OCI-M2 (cell line): ENCODE measurements around the gene MVB12A.

Source experiments
- DNase-seq: peaks from one replicate; lab custom pipeline; 2025; ENCODE audit not compliant: unreplicated experiment; lab: John Stamatoyannopoulos, UW

The MVB12A gene

DNA sequence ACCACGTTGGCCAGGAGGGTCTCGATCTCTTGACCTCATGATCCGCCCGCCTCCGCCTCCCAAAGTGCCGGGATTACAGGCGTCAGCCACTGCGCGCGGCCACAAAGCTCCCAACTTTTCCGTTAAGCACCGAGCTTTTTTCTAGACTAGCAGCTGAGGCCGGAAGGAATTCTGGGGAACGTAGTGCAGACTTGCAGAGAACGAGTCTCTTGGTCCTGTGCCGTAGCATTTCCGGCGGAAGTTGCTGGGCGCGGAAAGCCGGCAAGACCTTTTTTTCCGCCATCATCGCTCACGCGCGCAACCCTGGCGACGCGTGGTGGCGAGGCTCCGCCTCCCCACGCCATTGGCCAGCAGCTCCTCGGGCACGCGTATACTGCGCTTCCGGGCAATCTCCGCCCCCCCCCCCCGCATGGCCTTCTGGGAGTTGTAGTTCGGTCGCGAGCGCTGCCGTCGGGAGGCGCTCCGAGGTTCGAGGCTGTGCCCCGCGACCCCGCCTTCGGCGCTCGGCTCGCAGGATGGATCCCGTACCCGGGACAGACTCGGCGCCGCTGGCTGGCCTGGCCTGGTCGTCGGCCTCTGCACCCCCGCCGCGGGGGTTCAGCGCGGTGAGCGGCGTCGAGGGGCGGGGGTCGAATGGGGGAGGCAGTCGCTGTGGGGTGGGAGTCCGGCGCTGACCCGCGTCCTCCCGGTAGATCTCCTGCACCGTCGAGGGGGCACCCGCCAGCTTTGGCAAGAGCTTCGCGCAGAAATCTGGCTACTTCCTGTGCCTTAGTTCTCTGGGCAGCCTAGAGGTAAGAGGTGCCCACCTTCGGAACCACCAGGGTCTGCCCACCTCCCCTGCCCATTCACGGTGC, at the start of gene MVB12A:
TSS of gene MVB12A (plus strand) at position 427 of the 854 bp plus-strand sequence. CDS start at position 516, 89 bp downstream.
- DNase-seq = peak; percentile 88

DNA sequence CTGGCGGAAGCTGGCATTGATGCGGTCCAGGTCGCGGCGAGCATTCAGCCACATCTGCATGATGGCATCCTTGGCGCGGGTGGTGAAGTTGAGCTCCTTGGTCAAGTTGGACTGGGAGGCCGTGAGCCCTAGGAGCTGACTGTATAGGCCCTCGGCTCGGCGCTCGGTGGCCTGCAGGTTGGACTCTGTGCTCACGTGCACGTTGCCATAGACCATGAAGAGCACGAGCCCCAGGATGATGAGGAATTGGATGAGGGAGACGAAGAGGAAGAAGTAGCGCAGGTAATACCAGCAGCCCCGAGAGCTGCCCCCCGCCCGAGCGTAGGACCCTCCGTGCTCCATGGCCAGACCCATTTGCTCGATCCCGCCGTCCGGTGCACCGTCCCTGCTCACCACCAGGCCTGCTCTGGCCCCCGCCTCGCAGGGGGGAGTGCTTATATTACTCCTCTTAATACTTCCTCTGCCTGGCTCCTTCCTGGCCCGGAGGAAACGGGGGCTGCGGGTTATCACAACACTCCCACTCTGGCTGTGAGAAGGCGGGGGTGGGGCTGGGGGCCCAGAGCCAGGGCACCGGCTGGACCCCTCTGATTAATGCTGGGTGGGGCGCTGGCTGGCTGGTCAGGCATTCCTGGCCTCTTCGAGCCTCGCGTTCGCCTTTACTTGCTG, 42.8 kb upstream of the MVB12A start, which contains the start of gene PLVAP:
TSS of gene PLVAP (minus strand) at position 408 of the 666 bp plus-strand sequence. CDS start at position 354, 54 bp downstream.
- DNase-seq = peak; percentile 69

DNA sequence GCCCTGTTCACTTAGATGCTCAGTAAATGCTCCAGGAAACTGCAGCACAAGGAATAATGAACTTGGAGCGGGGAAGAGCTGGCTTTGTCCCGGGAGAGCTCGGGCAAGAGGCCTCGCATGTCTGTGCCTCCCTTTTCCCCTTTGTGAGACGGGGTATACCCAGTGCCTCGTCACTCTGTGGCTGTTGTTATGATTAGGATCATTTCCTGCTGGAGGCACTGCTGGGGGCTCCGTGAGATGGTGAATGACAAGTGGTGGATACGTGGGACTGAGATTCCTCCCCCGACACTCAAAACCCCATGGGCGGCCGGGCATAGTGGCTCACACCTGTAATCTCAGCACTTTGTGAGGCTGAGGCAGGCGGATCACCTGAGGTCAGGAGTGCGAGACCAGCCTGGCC, 41.6 kb upstream of the MVB12A start:
- DNase-seq = no peak

DNA sequence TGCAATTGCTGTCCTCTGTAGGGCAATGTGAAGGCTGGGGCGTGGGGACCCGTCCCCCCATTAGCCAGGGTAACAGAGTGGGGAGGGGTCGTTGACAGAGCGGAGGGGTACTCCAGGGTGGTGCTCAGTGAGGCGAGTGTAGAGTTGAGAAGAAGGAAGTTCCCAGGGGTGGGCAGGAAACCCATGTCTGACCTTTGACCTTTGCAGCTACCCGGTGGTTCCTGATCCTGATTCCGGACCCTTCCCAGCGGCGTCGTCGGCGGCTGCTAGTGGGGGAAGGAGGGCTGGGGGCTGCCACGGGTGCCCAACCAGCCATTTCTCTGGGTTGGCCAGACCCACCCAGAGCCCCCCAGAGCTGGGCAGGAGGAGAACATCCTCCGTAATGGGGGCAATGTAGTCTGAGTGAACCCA, 40.6 kb upstream of the MVB12A start:
- no peak for DNase-seq

DNA sequence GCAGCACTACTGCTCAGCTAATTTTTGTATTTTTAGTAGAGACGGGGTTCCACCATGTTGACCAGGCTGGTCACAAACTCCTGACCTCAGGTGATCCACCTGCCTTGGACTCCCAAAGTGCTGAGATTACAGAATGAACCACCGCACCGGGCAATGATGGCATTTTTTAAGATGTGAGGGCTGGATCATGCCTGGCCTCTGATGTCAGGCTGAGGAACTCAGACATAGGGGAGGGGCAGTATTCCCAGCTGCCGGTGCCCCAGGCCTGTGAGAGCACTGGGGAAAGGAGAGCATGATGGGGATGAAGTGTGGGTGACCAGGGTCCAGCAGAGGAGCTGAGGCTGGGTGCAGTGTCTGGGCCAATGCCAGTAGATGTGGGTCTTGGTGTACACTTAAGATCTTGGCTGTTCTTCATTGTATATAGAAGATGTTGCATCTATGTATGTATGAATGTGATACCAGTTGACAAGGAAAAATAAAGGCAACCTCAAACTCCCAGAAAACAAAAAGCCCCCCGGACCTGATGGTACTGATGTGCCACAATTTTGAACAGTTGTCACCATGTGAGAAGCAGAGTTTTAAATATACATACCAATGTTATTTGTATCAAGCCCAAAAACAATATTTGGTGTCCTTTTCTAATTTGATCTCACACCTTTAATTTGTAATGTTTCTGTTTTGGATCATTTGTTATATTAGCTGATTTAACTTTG, 39.3 kb upstream of the MVB12A start:
- no peak for DNase-seq

DNA sequence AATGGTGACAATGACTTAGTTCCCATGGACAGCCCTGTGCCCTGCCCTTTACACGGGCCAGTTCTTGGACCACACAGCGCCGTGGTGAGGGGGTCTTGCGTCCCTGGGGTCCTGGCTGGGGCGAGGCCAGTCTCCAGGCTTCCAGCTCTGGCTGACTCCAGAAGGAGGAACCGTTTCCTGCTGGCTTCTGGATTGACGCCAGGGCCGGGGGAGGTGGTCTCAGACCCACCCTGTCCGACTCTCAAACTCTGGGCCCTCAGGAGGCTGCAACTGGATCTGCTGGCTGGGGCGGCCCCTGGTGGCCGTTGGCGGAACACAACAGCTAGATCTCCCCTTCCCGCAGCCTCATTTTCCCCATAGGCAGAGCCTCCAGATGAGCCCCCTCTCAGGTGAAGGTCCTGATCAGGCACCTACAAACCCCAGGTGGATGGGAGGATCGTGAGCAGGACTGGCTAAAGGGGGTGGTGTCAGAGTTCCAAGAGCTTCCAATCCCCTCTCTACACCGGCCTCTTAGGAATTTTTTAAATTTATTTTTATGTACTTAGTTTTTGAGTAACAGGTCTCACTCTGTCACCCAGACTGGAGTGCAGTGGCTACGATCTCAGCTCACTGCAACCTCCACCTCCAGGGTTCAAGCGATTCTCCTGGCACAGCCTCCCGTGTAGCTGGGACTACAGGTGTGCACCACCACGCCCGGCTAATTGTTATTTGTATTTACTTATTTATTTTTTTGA, 33.8 kb upstream of the MVB12A start:
- peak; percentile 54 for DNase-seq

DNA sequence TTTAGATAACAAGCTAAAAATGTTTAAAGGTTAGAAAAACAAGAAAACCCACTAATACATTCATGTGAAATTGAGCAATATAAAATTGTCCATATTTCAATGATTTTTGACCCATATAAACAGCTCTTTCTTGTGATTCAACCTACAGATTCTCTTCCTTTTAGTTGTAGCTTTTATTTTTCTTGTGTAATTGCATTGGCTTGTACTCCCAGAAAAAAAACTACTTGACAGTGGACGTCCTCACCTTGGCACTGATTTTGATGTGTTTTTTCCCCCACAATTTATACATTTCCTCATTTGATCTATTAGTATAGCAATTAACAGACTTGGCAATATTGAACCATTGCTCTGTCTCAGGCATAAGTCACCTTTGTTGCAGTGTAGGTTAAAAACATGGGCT, 30.6 kb upstream of the MVB12A start:
- no peak for DNase-seq

DNA sequence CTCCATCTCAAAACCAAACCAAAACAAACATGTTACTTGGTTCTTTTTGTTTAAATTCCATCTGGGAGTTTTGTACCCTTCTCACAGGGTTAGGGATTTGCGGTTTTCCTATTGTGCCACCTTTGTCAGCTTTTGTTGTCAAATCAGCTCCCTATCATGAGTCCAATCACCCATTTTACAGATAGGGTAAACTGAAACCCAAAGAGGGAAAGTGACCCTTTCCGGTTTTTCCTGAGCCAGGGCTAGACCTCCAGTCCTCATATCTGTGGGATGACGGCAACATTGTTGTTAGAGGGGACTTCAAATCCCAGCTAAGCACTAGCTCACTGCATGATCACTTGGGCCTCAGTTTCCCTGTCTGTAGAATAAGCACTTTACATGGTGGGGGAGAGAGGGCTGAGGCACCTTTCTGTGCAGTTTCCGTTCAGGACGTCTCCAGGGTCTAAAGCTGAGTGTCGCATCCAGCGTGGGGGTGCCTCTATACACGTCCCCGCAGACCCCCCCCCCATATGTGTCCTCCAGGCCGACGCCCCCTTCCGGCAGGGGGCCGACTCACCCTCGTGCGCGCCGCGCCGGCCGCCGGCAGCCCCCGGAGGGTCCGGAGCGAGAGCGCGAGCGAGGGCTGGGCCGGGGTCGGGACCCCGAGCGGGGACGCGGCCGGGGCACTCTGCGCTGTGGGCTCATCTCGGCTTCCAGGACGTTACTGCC, 29.7 kb upstream of the MVB12A start:
- DNase-seq = no peak

DNA sequence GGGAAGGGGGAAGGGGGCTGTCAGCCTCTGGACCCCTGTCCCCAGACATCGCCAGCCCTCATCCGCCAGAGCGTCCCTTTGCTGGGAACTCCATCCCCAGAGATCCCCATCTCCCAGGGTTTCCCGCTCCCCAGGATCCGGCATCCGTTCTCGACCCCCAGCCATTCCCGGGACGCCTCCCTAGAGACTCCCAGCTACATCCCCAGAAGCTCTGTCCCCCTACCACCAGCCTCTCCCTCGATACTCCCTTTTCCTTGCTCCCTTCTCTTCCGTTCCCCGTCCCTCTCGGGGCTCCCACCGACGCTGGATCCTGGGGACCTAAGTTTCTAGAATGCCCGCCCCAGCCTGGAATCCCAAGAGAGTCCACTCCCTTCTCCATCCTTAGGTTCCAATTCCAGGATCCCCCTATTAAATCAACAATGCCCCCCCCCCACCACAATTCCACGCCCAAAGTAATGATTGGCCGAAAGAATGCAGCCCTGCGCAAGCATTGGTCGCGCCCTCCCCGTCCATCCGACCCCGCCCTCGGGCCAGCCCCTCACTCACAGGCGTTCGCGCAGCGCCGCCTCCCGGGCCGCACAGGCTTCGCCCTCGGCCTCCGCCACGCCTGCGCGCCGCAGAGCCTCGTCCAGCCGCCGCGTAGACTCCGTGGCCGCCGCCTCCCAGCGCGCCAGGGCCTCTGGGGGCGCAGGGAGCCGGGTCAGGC, 29.0 kb upstream of the MVB12A start:
- no peak for DNase-seq

DNA sequence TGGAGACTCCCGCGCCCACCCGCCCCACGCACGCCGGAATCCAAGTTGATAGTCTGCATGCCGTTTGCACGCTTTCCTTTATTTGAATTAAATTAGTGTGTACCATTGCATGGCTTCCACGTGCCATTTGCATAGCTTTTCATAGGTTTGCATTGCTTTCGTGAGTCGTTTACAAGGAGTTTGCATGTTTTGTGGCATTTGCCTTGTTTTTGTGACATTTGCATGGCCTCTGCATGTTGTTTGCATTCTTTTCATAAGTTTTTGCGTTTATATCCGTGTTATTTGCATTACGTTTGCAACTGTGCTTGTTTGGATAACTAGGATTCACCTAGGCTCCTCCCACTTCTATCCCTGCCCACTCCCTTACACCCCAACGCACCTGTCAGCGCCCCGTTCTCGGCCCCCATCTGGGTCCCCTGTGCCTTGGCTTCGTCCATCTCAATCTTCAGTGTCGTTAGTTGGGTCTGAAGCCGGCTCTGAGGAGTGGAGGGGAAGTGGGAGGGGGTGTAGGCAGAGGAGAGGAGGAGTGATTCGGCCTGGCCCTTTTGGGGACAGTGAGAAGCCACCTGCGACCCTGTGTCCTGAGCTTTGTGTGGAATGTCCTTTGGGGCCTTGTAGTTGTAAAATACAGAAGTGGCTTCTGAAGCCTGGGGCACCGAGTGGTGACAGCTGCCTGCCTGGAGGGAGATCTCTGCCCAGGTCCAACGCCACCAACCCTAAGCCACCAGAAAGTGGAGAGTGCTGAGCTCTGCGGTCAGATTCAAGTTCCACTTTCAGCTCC, 28.3 kb upstream of the MVB12A start:
- DNase-seq = no peak

DNA sequence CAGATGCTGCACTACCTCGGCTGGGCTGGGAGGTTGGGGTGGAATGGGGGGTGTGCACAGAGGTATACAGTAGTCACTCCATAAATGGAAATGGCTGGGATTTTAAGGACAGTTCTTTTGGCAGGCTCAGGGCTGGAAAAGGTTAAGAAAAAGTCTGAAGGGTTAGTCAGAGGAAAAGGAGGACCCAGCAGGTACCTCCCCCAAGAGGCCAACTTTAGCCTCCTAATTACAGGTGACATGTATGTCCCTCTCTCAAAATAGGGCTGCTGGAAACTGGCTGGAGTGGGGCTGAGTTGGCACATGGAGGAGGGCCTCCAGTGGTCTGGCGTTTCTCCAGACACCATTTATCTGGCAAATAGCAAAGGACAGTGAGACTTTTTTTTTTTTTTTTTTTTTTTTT, 26.8 kb upstream of the MVB12A start:
- DNase-seq = no peak

DNA sequence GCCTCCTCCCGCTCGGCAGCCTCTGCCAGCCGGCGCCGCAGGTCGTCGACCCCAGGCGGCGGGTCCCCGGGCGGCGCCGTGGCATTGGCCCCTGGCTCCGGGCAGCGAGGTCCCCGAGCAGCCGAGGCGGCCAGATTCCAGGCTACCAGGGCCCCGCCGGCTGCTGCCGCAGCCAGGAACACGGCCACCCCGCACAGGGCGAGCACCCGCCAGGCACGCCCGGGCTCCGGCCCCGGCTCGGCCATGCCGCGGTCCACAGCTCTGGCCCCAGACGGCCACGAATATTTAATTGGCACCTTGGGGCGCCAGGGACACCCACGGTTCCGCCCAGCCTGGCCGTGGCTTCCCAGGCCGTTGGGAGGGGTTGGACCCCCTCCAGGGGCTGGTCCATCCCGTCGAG, 25.9 kb upstream of the MVB12A start, which contains the start of gene CCDC194:
TSS of gene CCDC194 (minus strand) at position 283 of the 400 bp plus-strand sequence. CDS start at position 245, 38 bp downstream.
- DNase-seq = no peak

DNA sequence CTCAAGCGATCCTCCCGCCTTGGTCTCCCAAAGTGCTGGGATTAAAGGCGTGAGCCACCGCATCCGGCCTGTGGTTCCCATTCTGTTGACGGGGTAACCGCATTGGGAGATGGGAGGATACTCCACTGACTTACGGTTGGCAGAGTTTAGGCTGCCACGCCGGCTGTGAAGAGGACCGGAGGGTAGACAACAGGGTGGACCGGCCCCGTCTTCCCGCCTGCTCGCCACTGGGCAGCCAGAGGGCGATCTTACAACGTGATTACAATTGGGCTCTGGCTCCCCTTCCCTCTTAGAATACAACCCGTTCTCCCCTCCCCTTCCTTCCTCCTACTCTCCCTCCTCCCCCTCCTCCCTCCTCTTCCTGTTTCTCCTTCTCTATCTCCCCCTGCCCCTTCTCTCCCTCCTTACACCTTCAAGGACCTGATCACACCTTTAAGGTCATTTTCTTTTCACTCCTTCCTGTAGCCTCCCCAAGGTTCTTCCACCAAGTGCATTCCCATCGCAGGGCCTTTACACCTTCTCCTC, 24.9 kb upstream of the MVB12A start:
- DNase-seq = peak; percentile 79

DNA sequence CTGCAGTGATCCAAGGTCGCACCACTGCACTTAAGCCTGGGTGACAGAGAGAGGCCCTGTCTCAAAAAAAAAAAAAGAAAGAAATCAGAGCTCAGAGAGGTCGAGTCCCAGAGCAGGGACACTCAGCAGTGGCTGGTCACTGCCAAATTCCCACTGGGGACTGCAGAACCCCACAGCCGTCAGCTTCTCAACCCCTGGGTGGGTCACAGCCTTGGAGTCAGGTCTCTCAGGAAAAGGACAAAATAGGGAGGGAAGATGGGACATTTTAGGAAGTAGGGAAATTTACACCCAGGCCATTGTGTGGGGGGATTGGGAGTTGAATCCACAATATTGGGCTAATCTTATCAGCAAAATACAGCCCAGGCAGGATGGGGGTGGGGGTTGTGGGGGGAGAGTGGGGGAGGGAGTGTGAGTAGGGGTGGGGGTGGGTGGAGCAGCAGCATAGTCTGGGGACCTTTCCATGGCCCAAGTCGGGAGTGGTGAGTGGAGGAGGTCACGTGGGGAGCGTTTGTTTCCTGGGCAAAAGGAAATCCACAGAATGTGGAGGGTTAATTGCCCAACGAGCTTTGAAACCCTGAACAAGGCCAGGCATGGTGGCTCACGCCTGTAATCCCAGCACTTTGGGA, 20.8 kb upstream of the MVB12A start:
- DNase-seq = no peak

DNA sequence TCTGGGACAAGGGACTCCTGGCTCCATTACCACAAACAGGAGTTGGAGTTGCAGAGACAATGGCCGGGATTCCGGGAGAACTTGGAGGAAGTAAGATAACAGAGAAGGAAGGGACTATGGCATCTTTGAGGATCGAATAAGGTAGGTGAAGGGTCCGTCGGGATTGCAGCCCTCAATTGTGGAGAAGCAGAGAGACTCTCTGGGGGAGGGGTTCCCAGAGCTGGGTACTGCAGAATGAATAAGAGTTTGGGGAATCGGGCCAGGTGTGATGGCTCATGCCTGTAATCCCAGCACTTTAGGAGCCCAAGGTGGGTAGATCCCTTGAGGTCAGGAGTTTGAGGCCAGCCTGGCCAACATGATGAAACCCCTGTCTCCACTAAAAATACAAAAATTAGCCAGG, 18.2 kb upstream of the MVB12A start:
- no peak for DNase-seq

DNA sequence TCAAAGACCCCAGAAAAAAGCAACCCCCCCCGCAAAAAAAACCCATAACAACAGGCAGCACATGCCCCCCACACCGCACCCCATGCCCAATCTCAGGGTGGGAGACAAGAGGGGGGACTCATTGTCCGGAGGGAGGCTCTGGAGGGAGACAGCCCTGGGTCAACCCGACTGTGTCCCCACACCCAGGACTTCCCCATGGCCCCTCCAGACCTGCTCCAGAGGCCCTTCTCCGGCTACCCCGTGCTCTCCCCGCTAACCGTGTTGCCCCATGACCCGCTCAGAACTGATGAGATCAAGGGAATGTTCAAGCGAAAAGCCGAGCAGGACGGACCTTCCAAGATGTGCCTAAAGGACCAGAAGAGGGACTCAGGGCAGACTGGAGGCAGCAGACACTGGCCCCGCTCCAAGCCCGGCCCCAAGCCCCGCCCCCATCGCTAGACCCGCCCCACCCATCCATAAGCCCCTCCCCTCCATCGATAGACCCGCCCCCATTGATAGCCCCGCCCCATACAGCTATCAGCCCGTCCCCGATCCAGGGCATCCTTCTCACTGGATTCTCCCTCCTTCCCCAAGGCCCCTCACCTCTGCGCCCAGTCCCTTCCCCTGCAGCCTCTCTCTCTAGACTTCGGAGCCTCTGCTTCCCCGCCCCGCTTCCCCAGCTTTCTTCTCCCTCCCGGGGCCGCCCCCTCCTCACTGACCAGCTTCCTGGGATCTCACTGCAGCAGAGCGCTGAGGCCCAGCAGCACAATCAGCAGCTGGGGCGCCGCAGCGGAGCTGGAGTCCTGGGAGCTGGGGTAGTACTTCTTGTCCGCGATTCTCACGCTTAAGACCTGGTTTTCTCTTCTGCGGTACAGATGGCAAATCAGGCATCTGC, 16.6 kb upstream of the MVB12A start:
- no peak for DNase-seq

DNA sequence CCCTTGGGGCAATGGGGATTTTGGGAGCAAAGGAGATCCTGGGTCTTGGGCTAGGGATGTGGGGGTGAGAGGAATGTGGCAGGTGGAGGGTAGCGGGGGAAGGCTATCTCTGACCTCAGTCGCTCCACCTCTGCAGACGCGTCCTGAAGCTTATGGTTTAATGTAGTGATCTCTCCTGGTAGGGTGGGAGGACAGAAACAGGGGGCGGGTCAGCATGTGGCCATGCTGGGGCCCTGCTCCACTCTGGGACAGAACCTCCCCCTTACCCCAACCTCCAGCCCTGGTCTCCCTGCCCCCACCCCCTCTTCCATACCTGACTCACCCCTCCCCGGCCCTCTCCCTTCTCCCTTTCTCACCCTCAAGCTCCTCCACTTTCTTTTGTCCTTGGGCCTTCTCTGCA, 15.8 kb upstream of the MVB12A start:
- no peak for DNase-seq
